ENCODE data around the gene SCAF1.

DNA sequence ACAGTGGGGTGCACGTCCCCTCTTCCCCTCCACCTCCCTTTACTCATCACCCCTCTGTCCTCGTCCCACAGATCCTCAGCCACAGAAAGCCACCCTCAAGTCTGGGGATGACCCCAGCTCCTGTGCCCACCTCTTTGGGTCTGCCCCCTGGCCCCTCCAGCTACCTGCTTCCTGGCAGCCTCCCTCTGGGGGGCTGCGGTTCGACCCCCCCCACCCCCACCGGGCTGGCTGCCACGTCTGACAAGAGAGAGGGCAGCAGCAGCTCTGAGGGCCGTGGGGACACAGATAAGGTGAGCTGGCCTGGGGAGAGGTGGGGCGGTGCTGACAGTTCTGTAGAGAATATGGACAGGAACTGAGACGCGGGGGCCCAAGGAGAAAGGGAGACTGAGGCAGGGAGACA lies 12.6 kb downstream of the SCAF1 start:
- no peak for TF ChIP-seq POLR2A (IDR thresholded peaks at IDR 0.05)
- TF ChIP-seq, protein P1, sequence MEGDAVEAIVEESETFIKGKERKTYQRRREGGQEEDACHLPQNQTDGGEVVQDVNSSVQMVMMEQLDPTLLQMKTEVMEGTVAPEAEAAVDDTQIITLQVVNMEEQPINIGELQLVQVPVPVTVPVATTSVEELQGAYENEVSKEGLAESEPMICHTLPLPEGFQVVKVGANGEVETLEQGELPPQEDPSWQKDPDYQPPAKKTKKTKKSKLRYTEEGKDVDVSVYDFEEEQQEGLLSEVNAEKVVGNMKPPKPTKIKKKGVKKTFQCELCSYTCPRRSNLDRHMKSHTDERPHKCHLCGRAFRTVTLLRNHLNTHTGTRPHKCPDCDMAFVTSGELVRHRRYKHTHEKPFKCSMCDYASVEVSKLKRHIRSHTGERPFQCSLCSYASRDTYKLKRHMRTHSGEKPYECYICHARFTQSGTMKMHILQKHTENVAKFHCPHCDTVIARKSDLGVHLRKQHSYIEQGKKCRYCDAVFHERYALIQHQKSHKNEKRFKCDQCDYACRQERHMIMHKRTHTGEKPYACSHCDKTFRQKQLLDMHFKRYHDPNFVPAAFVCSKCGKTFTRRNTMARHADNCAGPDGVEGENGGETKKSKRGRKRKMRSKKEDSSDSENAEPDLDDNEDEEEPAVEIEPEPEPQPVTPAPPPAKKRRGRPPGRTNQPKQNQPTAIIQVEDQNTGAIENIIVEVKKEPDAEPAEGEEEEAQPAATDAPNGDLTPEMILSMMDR (IDR thresholded peaks at IDR 0.05) = no peak

Data from right lobe of liver (tissue), 4 donors.